OCI-LY3 (cell line): Measurements from ENCODE around the gene SFRP5.

Experiments used
- EZH2phosphoT487 ChIP-seq: fragments of 200-600 bp; shearing (Covaris generic); IDR thresholded peaks from 2 replicates; pipeline ENCODE4 v1.6.1; 2018; ENCODE audit warnings: antibody characterized with exemption, mixed run types, low read depth
- TF ChIP-seq, protein P1 (sequence below): fragments of 200-600, 300-600 bp; sonication (generic); IDR thresholded peaks from 2 replicates; pipeline ENCODE4 v1.5.1; 2014; ENCODE audit warnings: antibody characterized with exemption, low read length, low read depth

- TF ChIP-seq EZH2phosphoT487: no peak
- TF ChIP-seq, protein P1, sequence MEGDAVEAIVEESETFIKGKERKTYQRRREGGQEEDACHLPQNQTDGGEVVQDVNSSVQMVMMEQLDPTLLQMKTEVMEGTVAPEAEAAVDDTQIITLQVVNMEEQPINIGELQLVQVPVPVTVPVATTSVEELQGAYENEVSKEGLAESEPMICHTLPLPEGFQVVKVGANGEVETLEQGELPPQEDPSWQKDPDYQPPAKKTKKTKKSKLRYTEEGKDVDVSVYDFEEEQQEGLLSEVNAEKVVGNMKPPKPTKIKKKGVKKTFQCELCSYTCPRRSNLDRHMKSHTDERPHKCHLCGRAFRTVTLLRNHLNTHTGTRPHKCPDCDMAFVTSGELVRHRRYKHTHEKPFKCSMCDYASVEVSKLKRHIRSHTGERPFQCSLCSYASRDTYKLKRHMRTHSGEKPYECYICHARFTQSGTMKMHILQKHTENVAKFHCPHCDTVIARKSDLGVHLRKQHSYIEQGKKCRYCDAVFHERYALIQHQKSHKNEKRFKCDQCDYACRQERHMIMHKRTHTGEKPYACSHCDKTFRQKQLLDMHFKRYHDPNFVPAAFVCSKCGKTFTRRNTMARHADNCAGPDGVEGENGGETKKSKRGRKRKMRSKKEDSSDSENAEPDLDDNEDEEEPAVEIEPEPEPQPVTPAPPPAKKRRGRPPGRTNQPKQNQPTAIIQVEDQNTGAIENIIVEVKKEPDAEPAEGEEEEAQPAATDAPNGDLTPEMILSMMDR: no peak
Measured at GRCh38 chr10:97752956-97753355, 18.8 kb downstream of the SFRP5 start.
